ENCODE data around the gene SF3A1.

- TF ChIP-seq RARG (CRISPR knock-in tag; IDR thresholded peaks at IDR 0.05; ENCODE audit: low read depth), result no peak
- no peak for TF ChIP-seq EZH2 (conservative IDR thresholded peaks at IDR 0.05; ENCODE audit: low read depth, low read length)
- TF ChIP-seq CTCF (CRISPR knock-in tag; IDR thresholded peaks at IDR 0.05), result no peak
- no peak for TF ChIP-seq ZNF33A (CRISPR knock-in tag; IDR thresholded peaks at IDR 0.05; ENCODE audit: borderline replicate concordance)
- TF ChIP-seq POLR2AphosphoS5 (IDR thresholded peaks at IDR 0.05; ENCODE audit: low read depth, low read length), result 0 out of 2 replicates have a peak, but pooled peaks have one; percentile 20
- TF ChIP-seq POLR2AphosphoS2 (IDR thresholded peaks at IDR 0.05; ENCODE audit: low read depth, low read length), result no peak
- TF ChIP-seq HBP1 (CRISPR knock-in tag; IDR thresholded peaks at IDR 0.05; ENCODE audit: low read depth), result no peak
- TF ChIP-seq USF2 (IDR thresholded peaks at IDR 0.05; ENCODE audit: low read depth, low read length), result no peak
- TF ChIP-seq USF2 (CRISPR knock-in tag; IDR thresholded peaks at IDR 0.05; ENCODE audit: borderline replicate concordance), result no peak
- TF ChIP-seq SNAPC5 (CRISPR knock-in tag; IDR thresholded peaks at IDR 0.05; ENCODE audit: borderline replicate concordance), result no peak
These were observed 41.3 kb upstream of the SF3A1 start for GRCh38 chr22:30397656-30398635.
